IgD-negative memory B cell (primary cell): ENCODE results near the gene ALKBH3. TPM values are rescaled to one million over a fixed set of nuclear protein-coding genes. Genes with fewer than 3 reads are reported as not detected.

Experiments
- H3K27ac Mint-ChIP-seq, 3 donors: one replicate each; pipeline ENCODE4 v1.8.0; 2020 to 2022; ENCODE audit warnings: mild to moderate bottlenecking in 3 of 3, mixed read lengths in 3 of 3, moderate library complexity in 1 of 3
- H3K27me3 Mint-ChIP-seq: one replicate; pipeline ENCODE4 v1.8.0; 2021; ENCODE audit warnings: mixed read lengths
- H3K36me3 Mint-ChIP-seq: one replicate; pipeline ENCODE4 v1.8.0; 2020; ENCODE audit warnings: mild to moderate bottlenecking, mixed read lengths
- H3K4me1 Mint-ChIP-seq, 3 donors: one replicate each; pipeline ENCODE4 v1.8.0; 2020 to 2022; ENCODE audit warnings: mixed read lengths in 3 of 3, mild to moderate bottlenecking in 1 of 3
- H3K4me3 Mint-ChIP-seq, 4 donors: one replicate each; pipeline ENCODE4 v1.8.0; 2020 to 2022; ENCODE audit warnings: mild to moderate bottlenecking in 4 of 4, mixed read lengths in 4 of 4, moderate library complexity in 3 of 4
- H3K9me3 Mint-ChIP-seq, 3 donors: one replicate each; pipeline ENCODE4 v1.8.0; 2020 to 2021; ENCODE audit warnings: mixed read lengths in 3 of 3, mild to moderate bottlenecking in 1 of 3
- polyA plus RNA-seq: library from polyadenylated mRNA; unstranded; fragments of 300-500 nt; fragmentation: Illumina TruSeq; gene quantifications from one replicate; pipeline ENCODE4 v1.2.3, GENCODE V29; 2021

ALKBH3 gene
- polyA plus RNA-seq, 1 donor from 2014 or later: 25.2 TPM

DNA sequence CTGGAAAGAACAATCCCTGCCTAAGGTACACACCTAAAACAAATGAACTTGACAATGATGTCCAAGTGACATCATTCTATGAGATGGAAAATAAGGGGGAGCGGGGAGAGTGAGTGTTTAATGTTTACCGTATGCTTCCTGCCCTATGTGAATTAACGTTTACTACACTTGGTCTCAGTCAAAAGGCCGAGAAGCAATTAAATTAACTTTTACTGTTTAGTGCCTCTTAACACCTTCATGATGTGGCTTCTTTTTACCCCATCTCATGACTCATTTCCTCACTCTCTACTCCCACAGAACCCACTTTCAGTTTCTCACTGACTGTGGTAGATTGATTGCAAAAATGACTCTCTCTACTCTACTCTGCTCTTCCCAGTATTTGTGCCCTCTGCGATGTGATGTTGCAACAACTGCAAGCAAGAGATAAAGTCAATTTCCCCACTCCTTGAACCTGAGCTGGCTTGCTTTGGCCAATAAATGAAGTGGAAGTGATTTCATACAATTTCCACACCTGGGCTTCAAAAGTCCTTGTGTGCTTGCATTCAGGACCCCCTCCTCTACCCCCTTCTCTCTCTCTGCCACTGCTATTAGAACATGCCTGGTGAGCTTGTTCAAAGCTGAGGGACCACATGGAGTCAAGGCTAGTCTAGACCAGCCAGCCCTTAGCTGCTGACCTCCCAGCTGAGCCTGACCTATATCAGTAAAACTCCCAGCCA, 11.6 kb upstream of the ALKBH3 start:
- Mint-ChIP-seq H3K9me3 (peaks cover 0 to 3% (median 2%) of the 10 kb centered on the region in 3 donors), H3K27me3 (peaks cover 34% of the 10 kb centered on the region), H3K4me1 (peaks cover 0 to 8% (median 3%) of the 10 kb centered on the region in 3 donors), H3K36me3 (peaks cover 3% of the 10 kb centered on the region), H3K4me3 (peak overlapping the region in 1 of 4 donors; percentile 19), H3K27ac (peak overlapping the region in 1 of 3 donors; percentile 23)

DNA sequence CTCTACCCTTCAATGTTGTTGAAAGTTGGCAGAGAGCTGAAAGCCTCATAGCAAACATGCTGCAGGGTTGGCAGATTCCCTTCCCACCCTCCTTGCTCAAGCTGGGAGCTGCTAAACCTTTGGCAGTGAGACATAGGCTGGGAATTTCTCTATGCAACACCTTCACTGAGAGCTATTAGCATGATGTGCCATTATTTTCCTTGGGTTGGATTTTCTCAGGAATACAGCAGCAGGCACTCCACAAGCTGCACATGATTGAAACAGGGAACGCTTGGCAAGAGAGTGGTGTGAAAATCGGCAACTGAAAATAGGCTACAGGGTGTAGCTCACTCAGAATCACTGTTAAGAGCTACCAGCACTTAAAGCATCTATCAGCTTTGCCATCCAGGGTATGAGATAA, 9.6 kb upstream of the ALKBH3 start:
- peaks cover 0 to 8% (median 3%) of the 10 kb centered on the region in 3 donors for H3K4me1 Mint-ChIP-seq
- no peak overlapping the region for H3K4me3 Mint-ChIP-seq
- H3K36me3 Mint-ChIP-seq: peaks cover 3% of the 10 kb centered on the region
- H3K27me3 Mint-ChIP-seq: peaks cover 45% of the 10 kb centered on the region
- H3K9me3 Mint-ChIP-seq: peaks cover 0 to 3% (median 2%) of the 10 kb centered on the region in 3 donors
- no peak overlapping the region for H3K27ac Mint-ChIP-seq

DNA sequence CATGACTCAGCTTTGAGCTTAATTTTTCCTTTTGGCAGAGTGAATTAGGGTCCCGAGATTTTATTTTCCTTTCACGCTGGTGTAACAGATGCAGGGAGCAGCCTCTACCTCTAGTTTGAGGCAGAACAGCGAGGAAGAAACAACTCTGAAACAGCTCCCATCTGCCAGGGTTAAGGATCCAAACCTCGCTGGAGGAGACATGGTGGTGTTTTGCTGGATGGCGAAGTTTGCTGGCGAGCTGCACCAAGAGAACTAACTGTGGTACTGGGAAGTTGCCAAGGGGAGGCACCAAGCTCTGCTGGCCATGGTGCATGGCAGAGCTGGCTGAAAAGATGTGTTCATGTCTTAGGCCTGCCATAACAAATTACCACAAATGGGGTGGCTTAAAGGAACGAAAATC, 7.6 kb upstream of the ALKBH3 start:
- peaks cover 0 to 8% (median 3%) of the 10 kb centered on the region in 3 donors for H3K4me1 Mint-ChIP-seq
- H3K9me3 Mint-ChIP-seq: peaks cover 0 to under 1% (median 0%) of the 10 kb centered on the region in 3 donors
- no peak overlapping the region for H3K4me3 Mint-ChIP-seq
- peaks cover 51% of the 10 kb centered on the region for H3K27me3 Mint-ChIP-seq
- no peak overlapping the region for H3K27ac Mint-ChIP-seq
- H3K36me3 Mint-ChIP-seq: no peaks in the 10 kb centered on the region

DNA sequence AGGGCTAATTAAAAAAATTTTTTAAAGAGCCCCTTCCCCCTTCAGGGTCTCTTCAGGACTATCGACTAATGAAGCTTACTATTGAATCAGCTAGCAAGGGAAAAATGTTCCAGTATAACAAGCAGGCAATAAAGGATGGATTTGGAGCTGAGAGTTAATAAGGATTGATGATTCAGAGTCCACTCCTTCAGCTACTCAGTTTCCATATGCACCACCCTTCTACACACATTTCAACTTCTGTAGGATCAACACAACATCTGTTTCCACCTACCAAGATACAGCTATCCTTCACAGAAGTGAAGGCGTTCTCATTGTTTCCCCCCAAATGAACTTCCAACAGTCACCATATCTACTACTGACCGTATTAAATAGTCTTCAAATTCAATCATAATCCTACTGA, 6.6 kb upstream of the ALKBH3 start:
- Mint-ChIP-seq H3K4me3 (no peak overlapping the region), H3K9me3 (peaks cover 0 to 2% (median 0%) of the 10 kb centered on the region in 3 donors), H3K36me3 (peaks cover 1% of the 10 kb centered on the region), H3K27ac (no peak overlapping the region), H3K27me3 (peaks cover 49% of the 10 kb centered on the region), H3K4me1 (peaks cover 0 to 3% (median 1%) of the 10 kb centered on the region in 3 donors)

DNA sequence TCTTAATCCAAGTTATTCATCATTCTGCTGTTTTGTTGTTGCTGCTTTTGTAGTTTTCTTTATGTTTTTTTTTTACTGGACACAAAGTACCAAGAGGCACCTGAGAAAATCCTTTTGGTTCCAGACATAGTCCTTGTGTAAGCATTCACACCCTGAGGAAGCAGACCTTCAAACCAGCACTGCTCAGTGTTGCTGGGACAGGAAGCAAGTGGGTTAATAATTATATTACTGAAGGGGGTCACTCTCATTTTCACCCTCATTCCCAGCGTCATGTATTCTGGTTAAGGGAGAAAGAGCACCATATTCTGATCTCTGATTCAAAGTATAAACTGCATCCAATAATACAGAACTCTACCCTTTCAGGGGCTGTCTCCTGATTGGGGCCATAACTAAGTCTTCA, 5.9 kb upstream of the ALKBH3 start:
- H3K27me3 Mint-ChIP-seq: peaks cover 43% of the 10 kb centered on the region
- no peaks in the 10 kb centered on the region for H3K4me1 Mint-ChIP-seq
- H3K36me3 Mint-ChIP-seq: peaks cover 1% of the 10 kb centered on the region
- no peak overlapping the region for H3K27ac Mint-ChIP-seq
- no peak overlapping the region for H3K4me3 Mint-ChIP-seq
- H3K9me3 Mint-ChIP-seq: peaks cover 0 to 2% (median 0%) of the 10 kb centered on the region in 3 donors

DNA sequence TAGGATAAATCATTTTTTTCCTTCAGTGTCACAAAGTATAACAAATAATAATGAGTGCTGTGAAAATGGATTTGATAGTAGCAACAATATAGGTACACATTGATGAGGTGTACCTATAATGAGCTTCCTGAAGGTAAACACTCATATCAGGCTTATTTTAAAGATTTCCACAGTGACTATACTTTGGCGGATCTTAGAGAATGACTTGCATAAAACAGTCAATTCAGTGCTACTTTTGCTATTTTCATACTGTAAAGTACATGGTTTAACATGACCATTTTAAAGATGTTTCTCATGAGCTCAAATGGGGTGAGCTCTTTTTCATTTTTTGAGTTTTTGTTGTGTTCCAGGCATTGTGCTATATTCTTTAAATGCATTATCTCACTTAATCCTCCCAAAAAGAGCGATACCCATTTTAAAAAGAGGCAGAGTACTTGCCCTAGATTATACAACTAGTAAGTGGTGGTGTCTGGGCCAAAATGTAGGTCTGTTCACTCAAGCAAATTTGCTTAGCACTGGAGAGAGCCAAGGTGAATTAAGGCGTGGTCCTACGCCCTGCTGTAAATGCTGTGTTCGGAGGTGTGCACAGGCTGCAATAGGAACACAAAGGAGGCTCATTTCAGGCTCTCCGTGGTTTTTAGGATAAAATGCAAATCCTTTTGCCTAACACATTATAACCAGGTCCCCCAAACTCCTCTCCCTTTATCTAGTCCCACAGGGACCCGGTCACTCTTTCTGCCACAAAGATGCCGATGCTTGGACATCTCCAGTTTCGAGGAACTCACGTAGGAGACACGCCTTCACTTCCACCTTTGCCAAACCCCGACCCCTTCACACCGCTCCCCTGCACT, 617 bp upstream of the ALKBH3 start:
- Mint-ChIP-seq H3K4me3 (peak overlapping the region; percentile 84 to 99 (median 95)), H3K36me3 (peaks cover 1% of the 10 kb centered on the region), H3K27me3 (peaks cover 21% of the 10 kb centered on the region)

DNA sequence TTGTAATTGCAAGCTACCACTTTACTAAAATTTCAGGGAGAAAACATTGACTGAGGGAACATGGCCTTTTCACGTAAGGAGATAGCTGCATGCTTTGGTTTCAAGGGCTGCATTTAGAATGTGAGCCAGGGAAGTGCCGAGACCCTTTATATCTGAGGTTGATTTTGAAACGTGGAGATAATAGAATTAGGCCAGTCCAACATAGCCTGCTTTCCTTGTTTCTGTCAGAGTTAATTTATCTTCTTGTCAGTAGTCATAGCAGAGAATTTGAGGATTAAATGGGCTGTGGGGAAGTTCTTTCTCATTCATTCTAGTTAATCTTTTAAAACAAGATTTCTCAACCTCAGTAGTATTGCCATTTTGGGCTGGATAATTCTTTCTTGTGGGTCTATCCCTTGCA, 12.2 kb downstream of the ALKBH3 start:
- Mint-ChIP-seq H3K4me3 (no peak overlapping the region), H3K9me3 (no peaks in the 10 kb centered on the region), H3K36me3 (peaks cover 14% of the 10 kb centered on the region), H3K4me1 (peaks cover 2 to 4% (median 3%) of the 10 kb centered on the region in 3 donors), H3K27me3 (no peaks in the 10 kb centered on the region), H3K27ac (no peak overlapping the region)

More for the DNA sequence above, 617 bp upstream of the ALKBH3 start:
- Mint-ChIP-seq H3K27ac (peak overlapping the region; percentile 65 to 98 (median 93)), H3K4me1 (peaks cover 15 to 20% (median 15%) of the 10 kb centered on the region in 3 donors), H3K9me3 (peaks cover 3 to 7% (median 3%) of the 10 kb centered on the region in 3 donors)

DNA sequence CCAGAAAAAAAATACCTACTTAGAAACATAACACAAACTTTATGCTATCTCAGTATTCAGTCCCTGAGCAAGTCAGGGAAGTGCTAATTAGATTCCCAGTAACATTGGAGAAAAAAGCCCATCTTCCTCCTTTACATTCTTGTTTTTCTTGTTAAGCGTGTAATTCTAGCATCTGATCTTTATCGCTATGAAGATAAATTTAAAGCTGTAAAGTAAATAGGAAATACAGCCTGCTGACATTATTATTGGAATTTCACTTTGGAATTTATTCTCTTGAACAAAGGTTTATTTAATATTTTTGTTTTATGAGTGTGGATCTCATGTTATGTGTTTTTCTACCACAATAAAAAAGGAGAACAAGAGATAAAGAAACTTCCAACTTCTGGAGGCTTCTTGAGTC, 13.9 kb downstream of the ALKBH3 start:
- H3K4me3 Mint-ChIP-seq: no peak overlapping the region
- peaks cover 23% of the 10 kb centered on the region for H3K36me3 Mint-ChIP-seq

DNA sequence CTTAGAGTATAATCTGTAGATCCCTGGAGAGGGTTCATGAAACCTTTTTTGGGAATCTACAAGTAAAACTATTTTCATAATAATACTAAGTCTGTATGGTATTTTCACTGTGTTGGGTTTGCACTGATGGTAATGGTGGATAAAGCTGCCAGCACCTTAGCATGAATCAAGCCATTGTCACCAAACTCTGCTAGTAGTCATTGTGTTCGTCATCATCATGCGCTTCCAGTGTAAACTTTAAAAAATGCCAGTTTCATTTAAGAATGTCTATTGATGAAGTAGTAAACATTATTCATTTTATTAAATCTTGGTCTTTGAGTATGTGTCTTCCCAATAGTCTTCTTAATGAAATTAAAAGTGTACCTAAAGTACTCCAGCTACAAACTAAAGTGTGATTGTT, 15.0 kb downstream of the ALKBH3 start:
- H3K9me3 Mint-ChIP-seq: no peaks in the 10 kb centered on the region
- no peak overlapping the region for H3K4me3 Mint-ChIP-seq
- H3K4me1 Mint-ChIP-seq: no peaks in the 10 kb centered on the region
- H3K36me3 Mint-ChIP-seq: peaks cover 21% of the 10 kb centered on the region
- H3K27me3 Mint-ChIP-seq: no peaks in the 10 kb centered on the region
- no peak overlapping the region for H3K27ac Mint-ChIP-seq

More for the DNA sequence above, 13.9 kb downstream of the ALKBH3 start:
- H3K27me3 Mint-ChIP-seq: no peaks in the 10 kb centered on the region
- H3K27ac Mint-ChIP-seq: no peak overlapping the region
- H3K4me1 Mint-ChIP-seq: peaks cover 2 to 4% (median 3%) of the 10 kb centered on the region in 3 donors
- no peaks in the 10 kb centered on the region for H3K9me3 Mint-ChIP-seq

DNA sequence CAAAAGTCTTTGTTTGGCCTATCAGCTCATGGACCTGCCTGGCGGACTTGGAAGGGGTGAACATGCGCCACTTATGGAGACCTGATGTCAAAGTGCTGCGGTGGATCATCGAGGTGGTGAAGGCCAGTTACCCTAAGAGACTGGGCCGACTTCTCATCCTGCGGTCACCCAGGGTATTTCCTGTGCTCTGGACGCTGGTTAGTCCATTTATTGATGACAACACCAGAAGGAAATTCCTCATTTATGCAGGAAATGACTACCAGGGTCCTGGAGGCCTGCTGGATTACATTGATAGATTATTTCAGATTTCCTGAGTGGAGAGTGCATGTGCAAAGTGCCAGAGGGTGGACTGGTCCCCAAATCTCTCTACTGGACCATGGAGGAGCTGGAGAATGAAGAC, 17.9 kb downstream of the ALKBH3 start:
- Mint-ChIP-seq H3K9me3 (no peaks in the 10 kb centered on the region), H3K4me3 (no peak overlapping the region), H3K27me3 (no peaks in the 10 kb centered on the region), H3K36me3 (peaks cover 20% of the 10 kb centered on the region), H3K27ac (peak overlapping the region in 1 of 3 donors; percentile 23), H3K4me1 (no peaks in the 10 kb centered on the region)

DNA sequence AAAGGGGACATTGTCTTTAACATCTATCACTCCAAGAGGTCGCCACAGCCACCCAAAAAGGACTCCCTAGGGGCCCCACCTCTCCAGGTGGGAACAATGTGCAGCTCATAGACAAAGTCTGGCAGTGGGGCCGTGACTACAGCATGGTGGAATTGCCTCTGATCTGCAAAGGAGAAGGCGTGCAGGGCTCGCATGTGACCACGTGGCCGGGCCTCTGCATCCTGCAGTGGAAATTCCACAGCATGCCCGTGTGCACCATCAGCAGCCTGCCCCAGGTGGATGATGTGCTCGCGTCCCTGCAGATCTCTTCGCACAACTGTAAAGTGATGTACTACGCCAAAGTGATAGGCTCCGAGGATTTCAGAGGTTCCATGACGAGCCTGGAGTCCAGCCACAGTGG, 18.5 kb downstream of the ALKBH3 start:
- Mint-ChIP-seq H3K4me3 (no peak overlapping the region), H3K4me1 (no peaks in the 10 kb centered on the region), H3K36me3 (peaks cover 19% of the 10 kb centered on the region), H3K27ac (no peak overlapping the region), H3K27me3 (no peaks in the 10 kb centered on the region), H3K9me3 (no peaks in the 10 kb centered on the region)

DNA sequence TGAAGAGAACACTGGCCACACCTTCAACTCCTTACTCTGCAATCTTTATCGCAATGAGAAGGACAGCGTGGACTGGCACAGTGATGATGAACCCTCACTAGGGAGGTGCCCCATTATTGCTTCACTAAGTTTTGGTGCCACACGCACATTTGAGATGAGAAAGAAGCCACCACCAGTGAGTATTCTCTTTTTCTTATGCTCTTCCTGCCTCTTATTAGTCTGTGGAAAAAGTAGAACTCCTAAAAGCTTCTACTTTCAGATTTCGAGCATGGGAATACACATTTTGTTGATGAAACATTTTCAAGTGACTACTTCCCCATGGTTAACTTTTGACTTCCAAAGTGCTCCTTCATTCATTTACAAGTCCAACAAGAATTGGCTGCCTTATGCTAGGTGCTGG, 20.9 kb downstream of the ALKBH3 start:
- Mint-ChIP-seq H3K9me3 (no peaks in the 10 kb centered on the region), H3K36me3 (peaks cover 17% of the 10 kb centered on the region), H3K4me1 (no peaks in the 10 kb centered on the region), H3K27me3 (no peaks in the 10 kb centered on the region), H3K27ac (no peak overlapping the region), H3K4me3 (no peak overlapping the region)

DNA sequence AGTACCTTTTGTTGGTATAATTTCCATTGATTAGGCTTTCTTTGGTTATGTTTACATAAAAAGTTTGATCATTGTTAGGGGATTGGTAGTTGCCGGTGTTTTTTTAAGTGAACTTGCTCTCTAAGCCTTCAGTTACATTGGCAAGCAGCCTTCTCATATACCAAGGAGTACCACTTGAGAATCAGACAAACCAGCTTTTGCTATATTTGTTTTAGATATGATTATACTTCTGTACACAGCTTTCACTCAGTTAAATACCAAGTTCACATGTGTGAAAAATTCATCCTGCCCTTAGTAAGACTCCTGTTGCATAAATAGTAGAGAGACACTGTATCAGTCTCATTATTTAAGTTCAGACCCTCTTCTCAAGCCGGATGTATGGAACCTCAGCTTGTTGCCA, 22.4 kb downstream of the ALKBH3 start:
- no peak overlapping the region for H3K27ac Mint-ChIP-seq
- no peaks in the 10 kb centered on the region for H3K27me3 Mint-ChIP-seq
- no peak overlapping the region for H3K4me3 Mint-ChIP-seq
- peaks cover 13% of the 10 kb centered on the region for H3K36me3 Mint-ChIP-seq
- H3K4me1 Mint-ChIP-seq: peaks cover 0 to 8% (median 4%) of the 10 kb centered on the region in 3 donors
- no peaks in the 10 kb centered on the region for H3K9me3 Mint-ChIP-seq

DNA sequence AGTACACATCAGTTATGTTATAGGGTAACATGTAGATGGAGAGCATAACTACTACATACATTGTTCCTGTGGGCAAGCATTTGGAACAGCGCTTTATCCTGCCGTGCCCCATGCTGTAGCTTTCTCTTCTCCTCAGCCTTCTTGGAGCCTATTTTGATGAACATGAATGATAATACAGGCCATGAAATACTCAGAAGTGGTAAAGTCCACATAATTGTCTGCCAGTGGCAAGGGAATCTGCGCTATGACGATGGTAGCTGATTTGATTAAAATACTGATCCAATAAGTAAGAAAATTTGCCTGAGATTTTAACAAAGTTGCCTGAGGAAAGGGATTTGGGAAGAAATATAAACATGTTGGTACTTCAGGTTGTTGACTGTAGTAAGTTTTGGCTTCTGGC, 23.3 kb downstream of the ALKBH3 start:
- H3K4me3 Mint-ChIP-seq: no peak overlapping the region
- no peaks in the 10 kb centered on the region for H3K27me3 Mint-ChIP-seq
- peaks cover 0 to 8% (median 4%) of the 10 kb centered on the region in 3 donors for H3K4me1 Mint-ChIP-seq
- H3K36me3 Mint-ChIP-seq: peaks cover 11% of the 10 kb centered on the region
- H3K9me3 Mint-ChIP-seq: no peaks in the 10 kb centered on the region
- H3K27ac Mint-ChIP-seq: no peak overlapping the region

DNA sequence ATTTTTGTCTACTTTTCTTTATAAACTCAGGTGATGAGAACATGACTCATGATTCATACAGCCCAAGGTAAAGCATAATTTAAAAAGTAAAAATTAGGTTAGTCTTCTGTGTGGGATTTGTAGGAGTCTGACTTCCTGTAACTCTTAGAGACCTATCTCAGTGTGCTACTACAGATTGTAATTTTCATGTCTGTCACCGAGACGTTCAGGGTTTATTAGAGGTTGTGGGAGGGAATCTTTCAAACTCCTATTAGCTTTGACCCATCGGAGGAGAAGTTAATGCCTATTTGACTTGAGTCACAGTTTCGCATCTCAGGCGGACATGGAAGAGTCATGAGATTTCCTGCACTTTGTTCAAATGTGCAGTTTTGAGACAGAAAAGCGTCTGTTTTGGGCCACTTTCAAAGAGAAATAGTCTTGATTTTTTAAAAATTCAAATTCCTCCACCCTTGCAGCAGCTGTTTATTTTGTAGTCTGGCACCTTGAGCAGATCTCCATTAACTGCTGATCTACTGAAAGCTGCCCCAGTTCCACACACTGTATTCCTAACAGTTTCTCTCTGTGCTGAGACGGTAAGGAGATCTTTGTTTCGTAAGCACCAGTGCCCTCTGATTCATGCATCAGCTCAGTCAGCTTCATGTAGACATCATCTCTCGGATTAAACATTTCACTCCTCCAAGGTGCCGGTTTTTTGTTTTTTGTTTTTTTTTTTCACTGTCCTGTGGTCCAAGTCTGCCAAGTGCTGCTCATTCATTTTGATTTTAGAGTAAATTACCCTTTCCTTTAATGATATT, 24.3 kb downstream of the ALKBH3 start:
- Mint-ChIP-seq H3K36me3 (peaks cover 7% of the 10 kb centered on the region), H3K27me3 (no peaks in the 10 kb centered on the region), H3K4me1 (peaks cover 0 to 8% (median 4%) of the 10 kb centered on the region in 3 donors), H3K9me3 (no peaks in the 10 kb centered on the region), H3K4me3 (no peak overlapping the region), H3K27ac (no peak overlapping the region)
